HTERT RPE-1 (cell line): ENCODE data around the gene ZFHX2.
"Not testable (repeated sequence)": the region's sequence is repeated elsewhere in the genome, so short reads cannot be mapped to it uniquely, and the experiment has no call there.

Experiments
- in situ Hi-C: fragments of 300-500 bp; cut with MboI; formaldehyde crosslinking; loops from 4 replicates; pipeline ENCODE4 v1.14.3; 2020; ENCODE audit warnings: low sequenced_read_pairs

ZFHX2 gene

DNA sequence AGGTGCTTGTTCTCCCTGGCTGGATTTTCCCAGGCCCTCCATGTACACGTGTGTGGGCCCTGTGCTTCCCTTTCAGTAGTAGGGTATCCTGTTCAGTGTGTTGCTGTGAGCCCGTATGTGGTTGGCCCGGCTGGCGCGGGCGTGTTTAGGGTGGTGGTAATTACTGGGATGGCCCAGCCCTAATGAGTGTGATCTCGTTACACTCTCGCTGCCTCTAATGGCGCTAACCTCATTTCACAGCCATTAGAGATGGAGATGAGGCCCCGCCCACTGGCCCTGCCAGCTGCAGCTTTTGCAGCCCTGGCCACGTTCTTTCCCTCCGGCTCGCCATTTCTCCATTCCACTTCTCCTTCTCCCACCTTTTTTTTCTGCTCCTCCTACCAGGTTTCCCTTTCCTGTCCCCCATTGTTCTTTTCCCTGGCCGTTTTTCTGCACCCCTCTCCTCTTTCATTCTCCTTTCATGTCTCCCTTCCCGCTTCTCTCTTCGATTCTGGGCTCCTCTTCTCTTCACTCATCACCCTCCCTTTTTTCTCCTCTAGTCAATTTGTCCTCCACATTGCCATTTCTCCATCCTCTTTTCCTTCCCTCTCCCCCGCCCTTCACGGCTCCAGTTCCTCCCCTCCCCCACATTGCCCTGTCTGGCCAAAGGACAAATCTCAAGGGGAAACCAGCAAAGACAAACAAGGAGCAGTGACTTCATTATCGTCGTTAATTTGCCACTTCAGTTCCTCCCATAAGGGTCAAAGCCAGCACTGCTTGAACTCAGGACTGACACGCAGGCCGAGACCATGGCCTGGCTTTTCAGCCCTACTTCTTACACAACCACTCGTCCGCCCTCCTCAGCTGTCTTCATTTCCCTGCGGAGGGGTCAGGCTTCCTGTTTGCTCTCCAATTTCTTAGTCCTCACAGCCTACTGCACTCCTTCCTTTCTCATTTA lies 6.8 kb downstream of the ZFHX2 start:
- in situ Hi-C loops, result no loop called here

DNA sequence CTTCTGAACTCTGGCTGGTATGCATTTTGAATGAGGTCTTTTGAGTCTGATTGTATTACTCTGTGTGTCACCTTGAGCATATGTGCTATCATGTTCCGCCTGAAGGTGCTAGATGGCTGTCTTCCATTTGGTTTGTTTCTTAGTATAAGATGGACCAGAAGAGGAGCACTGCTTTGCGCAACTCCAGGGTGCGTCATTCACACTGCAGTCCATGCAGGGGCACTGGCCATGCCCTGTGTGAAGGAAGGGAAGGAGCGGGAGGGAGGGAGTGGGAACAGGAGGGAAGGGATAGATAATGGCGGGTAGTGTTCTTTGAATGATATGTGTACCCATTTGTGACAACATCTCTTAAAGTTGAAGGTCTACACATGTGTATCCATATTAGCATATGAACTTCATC lies 8.2 kb downstream of the ZFHX2 start:
- in situ Hi-C loops, result no loop called here

DNA sequence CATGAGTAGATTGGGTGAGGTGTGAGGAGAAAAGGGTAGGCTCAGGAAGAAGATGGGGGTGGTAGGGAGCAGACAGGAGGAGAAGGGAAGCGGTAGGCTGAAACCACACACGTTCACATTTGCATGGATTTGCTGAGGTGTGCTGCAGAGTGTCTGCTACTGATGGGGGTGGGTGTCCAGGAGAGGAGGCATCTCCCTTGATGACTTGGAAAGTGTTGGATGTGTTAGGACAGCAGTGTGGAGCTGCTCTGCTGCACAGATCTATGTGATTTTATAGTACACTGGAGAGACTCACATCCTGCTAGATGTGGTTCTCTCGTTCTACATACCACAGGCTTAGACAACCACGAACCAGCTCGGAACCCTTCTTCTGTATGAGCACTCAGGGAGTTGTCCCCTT lies 9.3 kb downstream of the ZFHX2 start:
- in situ Hi-C loops, result no loop called here

DNA sequence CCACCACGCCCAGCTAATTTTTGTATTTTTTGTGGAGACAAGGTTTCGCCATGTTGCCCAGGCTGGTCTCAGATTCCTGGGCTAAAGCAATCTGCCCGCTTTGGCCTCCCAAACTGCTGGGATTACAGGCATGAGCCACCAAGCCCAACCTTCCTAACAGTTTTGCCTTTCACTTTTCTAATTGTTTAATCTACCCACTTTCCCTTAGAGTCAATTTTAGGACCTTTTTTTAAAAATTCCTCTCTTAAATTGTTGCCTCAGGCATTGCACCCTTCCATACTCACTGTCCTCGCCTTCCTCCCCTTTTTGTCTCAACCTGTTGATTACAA lies 11.5 kb downstream of the ZFHX2 start:
- in situ Hi-C loops, result no loop called here

DNA sequence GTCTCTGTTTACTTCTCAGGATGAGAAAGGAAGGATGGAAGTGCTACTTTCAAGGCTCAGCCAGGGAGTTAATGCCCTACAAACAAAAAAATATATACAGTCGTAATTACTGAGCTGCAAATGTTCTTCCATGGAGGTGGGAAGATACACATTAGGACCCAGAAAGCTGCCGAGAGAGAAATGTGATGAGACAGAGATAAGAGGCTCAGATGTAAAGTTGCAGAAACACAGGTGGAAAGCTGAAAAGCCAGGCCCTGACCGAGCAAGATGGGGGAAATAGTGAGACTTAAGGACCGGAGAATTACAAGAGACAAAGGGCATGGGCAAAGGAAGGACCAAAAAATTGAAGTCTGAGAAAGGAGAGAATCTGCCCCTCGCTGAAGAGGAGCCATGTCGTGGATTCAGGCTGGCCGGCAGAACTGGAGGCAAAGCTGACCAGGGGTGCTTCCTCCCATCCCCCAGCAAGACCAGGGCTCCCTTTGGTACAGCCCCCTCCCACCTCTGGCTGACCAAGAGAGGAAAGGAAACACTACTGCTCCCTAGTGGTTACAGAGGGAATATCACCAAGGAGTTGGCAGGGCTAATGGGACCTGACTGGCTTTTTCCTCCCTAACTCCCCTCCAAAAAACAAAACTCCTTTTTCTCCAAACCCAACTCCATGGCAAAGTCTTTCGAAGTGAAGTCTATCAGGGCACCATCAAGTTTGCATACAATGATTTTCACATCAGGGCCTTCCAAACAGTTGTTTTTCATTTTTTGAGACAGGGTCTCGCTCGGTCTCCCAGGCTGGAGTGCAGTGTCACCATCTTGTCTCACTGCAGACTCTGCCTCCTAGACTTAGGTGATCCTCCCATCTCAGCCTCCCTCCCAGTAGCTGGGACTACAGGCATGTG lies 12.1 kb downstream of the ZFHX2 start:
- in situ Hi-C loops, result no loop called here

DNA sequence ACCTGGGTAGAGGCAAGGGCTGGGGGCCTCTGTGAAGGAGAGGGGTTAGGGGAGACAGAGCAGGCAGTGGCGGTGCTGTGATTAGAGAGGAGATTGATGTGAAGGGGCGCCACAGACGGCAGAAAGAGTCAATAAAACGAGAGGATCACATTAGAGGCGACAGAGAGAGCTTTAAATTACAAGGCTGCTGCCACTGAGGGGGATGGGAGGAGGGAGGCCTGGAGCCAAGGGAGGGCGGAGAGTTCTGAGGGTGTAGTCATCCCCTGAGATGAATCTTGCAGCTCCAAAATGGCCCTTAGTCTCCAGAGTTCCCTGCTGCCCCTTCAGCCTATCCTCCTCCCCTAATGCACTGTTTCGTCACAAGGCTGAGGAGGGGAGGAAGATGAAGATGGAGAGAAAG lies 12.8 kb downstream of the ZFHX2 start:
- in situ Hi-C loops, result no loop called here

DNA sequence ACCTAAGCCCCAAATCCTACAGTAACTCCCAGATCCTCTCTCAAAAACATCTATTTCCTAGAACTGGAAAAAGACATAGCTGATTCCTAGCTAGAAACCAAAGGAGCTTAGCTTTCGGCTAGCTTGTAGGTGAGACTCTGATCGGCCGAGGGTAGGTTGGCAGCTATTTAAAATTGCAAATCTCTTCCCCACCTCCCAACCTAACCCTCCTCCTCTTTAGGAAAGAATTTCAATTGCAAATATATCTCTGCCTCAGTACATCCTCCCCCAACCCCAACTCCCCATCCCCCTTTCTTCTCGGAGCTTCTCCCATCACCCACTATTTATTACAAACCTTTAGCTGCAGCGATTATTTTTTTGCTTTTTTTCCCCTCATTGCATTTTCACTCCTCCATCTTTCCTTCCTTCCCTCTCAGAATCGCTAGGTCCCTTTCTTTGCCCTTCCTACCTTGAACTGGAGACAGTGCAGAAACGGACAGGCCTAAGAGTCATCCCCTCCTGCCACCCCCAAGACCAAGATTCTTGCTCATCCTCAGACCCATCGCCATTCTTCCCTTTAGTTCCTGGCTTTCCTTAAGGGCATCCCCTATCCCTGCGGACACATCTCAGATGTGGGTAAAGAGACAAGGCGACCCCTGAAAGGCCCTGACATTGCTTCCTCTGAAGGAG lies 13.4 kb downstream of the ZFHX2 start:
- in situ Hi-C loops, result no loop called here

DNA sequence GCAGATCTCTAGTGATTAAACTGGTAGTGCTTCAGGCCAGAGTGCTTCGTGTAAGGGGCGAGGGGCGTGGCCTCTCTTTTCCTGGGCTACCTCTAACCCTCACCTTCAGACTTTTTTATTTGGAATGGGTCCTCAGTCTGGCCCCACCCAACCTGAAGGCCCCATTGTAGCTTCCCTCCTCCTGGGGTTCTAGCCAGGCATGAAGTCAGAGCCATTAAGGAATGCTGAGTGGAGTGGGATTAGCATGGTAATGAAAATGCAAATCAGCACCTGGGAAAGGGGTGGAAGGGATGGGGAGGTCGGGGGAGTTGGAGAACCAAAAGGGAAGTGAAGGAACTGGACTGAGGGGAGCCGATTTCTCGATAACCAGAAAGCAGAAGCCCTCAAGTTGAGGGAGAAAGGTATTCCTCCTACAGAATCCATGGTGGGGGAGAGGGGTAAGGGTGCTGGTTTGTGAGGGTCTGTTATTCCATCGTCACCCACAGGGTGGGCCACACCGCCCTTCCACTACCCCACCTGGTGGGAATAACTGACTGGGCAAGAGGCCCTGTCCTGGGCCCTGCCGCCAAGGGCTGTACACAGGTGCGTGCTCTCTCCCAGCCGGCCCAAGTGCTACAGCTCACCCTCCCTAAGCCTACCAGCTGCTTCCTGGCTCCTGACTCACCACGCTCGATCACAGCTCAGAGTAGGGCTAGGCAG lies 14.1 kb downstream of the ZFHX2 start:
- in situ Hi-C loops, result no loop called here

DNA sequence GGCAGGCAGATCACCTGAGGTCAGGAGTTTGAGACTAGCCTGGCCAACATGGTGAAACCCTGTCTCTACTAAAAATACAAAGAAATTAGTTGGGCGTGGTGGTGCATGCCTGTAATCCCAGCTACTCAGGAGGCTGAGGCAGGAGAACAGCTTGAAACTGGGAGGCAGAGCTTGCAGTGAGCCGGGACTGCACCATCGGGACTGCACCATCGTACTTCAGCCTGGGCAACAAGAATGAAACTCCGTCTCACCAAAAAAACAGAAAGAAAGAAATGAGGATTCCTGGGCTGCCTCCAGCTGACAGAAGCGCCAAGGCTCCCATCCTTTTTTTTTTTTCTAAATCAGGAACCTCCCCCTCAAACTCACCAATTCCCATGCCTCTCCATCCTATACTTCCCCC lies 14.7 kb downstream of the ZFHX2 start:
- in situ Hi-C loops, result not testable (repeated sequence)

DNA sequence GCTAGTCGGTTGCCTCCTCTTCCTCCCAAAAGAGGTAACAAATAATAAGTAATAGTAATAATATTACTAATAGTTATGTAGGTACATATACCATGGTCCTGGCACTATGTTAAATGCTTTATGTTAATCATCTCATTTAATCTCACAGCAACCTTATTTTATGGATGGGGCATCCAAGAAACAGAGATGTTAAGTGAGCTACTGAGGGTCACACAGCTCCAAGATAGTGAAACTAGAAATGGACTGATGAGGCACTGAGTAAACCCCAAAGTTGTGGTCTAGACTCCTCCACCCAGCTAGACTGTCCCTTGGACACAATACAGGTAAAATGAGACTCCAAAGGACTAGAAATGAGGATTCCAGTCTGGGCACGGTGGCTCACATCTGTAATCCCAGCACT lies 15.1 kb downstream of the ZFHX2 start:
- in situ Hi-C loops, result no loop called here

DNA sequence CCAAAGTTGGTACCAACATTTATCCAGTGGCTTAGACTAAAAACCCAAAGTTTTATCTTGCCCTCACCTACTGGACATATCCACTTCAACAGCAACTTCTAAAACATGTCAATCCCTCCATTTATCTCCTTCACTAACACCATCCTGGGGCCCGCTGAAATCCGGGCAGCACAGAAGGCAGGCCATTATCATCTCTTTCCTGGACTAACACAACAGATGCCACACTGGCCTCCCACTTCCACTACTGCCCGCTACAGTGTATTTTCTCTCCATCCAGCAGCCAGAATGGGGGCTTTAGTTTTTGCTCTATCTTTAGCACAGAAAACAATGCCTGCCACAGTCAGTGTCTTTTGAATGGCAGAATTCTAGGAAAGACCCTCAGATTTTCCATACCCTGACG lies 15.6 kb downstream of the ZFHX2 start:
- in situ Hi-C loops, result no loop called here

DNA sequence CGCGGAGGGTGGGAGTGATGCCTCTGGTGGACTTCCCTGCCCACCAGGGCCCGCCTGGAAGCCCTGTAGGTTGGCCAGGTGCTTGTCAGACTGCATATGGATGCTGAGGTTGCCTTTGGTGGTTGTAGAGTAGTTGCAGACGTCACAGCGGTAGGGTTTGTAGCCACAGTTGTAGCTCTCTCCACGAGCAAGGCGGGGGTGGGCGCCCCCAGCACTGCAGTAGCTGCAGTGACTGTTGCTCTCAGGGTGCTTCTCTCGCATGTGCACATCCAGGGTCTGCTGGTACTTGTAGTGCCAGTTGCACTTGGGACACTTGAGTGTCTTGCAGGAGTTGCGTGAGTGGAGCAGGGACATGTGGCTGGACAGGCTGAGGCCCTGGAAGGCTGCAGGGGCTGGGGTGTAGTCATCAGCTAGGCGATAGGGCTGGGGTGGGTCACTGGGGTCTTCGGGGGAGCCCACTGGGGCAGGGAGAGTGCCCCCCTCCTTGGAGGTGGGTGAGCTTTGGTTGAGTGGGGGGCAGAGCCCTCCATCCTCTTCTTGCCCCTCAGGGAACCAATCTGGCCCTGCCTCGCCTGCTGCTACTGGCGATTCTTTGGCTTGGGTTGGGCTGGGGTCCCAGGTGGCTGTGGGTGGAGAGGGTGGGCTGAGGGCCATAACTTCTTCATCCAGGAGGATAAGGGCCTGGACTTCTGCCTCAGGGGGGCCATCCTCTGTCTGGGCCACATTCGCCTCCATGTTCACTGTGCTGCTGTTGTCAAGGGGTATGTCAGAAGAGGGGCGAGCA lies 17.7 kb downstream of the ZFHX2 start:
- in situ Hi-C loops, result no loop called here

DNA sequence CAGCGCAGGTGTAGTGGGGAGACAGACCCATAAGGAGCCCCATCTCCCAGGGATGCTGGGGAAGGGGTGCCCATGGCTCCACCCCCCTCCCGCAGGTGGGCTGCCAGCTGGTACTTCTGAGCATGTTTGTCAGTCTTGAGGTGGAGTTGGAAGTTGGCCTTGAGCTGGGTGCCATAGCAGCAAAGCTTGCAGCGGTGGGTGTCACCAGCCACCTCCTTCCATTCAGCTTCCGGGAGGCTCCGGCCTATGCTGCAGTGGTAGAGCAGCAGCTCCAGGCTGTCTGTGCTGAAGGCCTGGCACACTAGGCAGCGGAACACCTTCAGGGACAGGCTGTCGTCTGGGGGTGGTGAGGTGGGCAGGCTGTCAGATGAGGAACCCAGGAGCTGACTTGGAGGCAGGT lies 18.9 kb downstream of the ZFHX2 start:
- in situ Hi-C loops, result no loop called here

DNA sequence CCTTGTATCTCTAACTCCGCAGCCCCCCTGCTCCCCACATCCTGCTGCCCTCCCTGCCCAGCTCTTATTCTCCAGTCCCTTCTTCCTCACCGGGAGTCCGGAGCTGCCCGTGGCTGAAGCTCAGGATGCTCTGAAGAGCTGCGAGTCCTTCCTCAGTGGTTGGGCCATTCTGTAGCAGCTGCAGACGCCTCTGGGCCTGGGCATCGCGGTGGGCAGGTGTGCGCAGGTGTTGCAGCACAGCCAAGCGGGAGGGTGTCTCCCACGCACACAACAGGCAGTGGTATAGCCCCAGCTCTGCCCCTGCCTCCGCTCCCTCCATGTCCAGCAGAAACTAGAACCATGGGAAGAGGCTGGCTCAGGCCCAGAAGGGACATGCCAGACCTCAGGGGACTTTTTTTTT lies 20.2 kb downstream of the ZFHX2 start:
- in situ Hi-C loops, result no loop called here

DNA sequence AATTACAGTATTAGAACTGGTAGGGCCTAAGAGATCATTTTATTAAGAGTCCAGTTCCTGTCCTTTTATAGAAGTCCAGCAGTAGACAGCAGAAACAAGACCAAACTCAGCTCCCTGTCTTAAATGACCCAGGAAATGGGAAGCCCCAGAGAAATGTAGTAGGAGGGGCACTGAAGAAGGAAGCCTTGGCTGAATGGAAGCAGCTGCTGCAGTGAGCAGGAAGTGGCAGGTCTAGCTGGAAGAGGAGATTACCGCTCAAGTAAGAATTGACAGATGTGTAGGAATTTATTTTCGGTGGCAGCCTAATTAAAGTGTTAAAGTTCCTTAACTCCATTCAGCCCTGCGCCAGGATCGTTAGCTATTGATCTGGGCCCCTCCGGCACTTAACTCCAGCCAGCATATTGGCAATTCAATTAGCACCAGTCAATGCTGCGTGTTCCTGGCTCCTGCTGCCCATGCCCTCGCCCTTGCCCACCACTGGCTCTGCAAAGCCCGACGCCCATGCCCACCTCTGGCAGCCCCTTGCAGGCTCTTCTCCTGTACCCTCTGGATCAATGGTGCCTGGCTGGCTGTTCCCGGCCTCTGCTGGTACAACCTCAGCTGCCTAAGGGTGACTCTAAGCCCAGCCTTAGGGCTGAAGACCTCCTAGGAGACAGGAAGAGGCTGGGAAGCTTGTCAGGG lies 21.1 kb downstream of the ZFHX2 start:
- in situ Hi-C loops, result no loop called here

DNA sequence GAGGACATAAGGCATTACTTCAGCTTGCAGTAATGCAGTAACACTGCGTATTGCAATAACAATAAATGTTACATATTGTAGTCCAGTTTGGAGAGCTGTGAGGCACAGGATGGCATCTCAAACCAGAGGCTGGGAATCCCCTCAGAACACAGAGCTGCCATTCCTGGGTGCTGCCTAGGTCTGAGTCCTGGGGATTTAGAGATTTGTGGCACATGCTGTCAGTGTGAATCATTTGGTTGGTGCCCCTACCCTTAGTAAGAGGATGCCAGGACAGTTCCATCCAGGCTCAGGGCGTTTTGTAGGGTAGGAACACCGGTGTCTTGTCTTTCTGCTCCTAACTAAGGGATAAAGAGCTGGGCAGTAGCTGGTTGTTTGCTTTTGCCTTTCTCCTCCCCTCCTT lies 22.5 kb downstream of the ZFHX2 start:
- in situ Hi-C loops, result no loop called here

DNA sequence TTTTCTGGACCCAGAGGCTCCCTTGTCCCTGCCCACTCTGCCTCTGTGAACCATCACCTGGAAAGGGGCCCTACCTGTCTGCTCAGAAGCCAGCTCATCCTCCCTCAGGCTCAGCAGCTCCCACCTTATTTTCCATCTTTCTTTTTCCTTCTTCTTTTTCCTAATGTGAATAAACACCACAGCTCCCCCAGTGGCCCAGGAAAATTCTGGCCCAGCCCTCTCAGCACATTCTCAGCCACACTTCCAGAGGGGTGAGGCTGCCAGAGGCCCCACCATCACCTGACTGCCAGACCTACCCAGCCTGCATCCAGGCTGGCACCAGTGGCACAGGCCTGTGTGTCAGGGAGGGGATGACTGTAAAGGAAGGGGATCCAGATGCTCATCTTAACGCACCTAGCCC lies 23.0 kb downstream of the ZFHX2 start:
- in situ Hi-C loops, result no loop called here

DNA sequence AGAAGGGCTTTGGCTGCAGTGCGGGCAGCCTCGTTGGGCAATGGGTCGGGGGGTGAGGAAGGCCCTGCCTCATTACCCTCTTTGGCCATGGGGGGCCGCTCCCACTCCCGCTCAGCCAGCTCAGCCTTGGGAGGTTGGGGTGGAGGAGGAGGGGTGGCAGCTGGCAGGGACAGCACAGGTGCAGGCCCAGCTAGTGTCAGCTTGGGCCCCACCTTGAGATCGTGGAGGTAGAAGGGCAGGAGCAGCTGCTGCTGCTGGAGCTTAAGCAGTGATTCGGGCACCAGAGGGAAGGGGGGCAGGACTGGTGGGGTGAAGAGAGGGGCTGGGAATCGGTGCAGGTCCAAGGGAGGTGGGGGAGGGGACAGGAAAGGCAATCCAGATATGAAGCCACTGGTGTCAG lies 26.0 kb downstream of the ZFHX2 start:
- in situ Hi-C loops, result no loop called here

DNA sequence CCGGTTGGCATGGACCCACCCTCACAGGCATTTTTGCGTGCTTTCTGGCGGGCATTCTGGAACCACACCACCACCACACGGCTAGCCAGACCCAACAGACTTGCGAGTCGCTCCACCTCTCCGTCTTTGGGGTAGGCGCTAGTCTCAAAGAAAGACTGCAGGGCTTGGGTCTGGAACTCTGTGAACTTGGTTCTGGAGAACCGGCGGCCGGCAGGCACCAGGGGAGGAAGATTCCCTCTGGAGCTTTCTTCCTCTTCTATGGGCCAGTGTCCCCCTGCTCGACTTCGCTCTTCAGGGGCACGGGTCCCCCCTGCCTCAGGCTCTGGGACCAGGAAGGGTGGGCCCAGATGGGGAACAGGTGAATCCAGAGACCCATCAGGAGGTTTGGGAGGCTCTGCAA lies 26.6 kb downstream of the ZFHX2 start:
- in situ Hi-C loops, result no loop called here
